Measurements from ENCODE around the gene CD200.

DNA sequence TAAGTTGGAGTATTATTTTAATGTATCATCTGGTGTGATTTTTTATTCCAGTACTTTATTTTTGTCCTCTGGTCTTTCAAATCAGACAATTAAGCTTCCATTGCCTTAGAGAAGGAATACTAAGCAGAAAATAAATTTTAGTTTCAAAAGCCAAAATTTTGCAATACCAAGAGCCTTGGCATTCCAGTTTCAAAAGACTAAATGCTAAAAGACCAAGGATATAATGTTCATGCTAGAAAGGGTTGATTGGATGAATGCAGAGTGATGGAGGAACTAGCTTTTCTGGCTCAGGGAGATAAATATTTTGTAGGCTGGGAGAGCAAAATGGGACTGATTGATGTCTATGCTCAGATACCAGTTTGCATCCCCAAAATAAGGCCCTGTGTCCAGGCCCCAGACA lies 6.2 kb downstream of the CD200 start:
- TF ChIP-seq TARDBP (IDR thresholded peaks at IDR 0.05) (no peak), ARNT (IDR thresholded peaks at IDR 0.05) (no peak), FOXK2 (IDR thresholded peaks at IDR 0.05) (no peak), SP1 (IDR thresholded peaks at IDR 0.05) (no peak), HDGF (IDR thresholded peaks at IDR 0.05; ENCODE audit: borderline replicate concordance) (no peak), ELF4 (IDR thresholded peaks at IDR 0.05) (no peak), CTBP1 (IDR thresholded peaks at IDR 0.05; ENCODE audit: borderline replicate concordance) (no peak), FOXA1 (IDR thresholded peaks at IDR 0.05) (no peak), BHLHE40 (IDR thresholded peaks at IDR 0.05; ENCODE audit: borderline replicate concordance) (no peak), ZNF384 (IDR thresholded peaks at IDR 0.05) (no peak), SUZ12 (IDR thresholded peaks at IDR 0.05) (no peak)

All from HEK293T (cell line).